Erythroblast (primary cell): ENCODE results near the gene PTPRU.
"Not testable (repeated sequence)": the region's sequence is repeated elsewhere in the genome, so short reads cannot be mapped to it uniquely, and the experiment has no call there.

Experiments used
- GATA1 ChIP-seq: IDR thresholded peaks from 2 replicates; pipeline ENCODE4 v1.6.1; 2011; ENCODE audit warnings: low read depth, mild to moderate bottlenecking, control low read depth, low read length, moderate library complexity
- POLR2A ChIP-seq: IDR thresholded peaks from 2 replicates; pipeline ENCODE4 v1.6.1; 2011; ENCODE audit warnings: mild to moderate bottlenecking, low read length

DNA sequence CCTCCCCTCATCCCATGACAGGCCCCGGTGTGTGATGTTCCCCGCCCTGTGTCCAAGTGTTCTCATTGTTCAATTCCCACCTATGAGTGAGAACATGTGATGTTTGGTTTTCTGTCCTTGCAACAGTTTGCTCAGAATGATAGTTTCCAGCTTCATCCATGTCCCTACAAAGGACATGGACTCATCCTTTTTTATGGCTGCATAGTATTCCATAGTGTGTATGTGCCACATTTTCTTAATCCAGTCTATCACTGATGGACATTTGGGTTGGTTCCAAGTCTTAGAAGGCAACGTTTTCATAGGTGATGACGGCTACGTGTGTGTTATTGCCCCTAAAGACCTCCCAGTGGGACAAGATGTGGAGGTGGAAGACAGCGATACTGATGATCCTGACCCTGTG, 65.4 kb downstream of the PTPRU start:
- TF ChIP-seq POLR2A, GATA1: not testable (repeated sequence)
